Measurements from ENCODE around the gene GLI2. TPM values are rescaled to one million over a fixed set of nuclear protein-coding genes. Genes with fewer than 3 reads are reported as not detected.

The GLI2 gene
- total RNA-seq, 2 experiments from 2014 or later: not detected

GRCh38 chr2:120761164-120761861, 25.6 kb downstream of the GLI2 start:
- POLR2A ChIA-PET: no interaction called here
- no peak overlapping the region for H2AFZ ChIP-seq (ENCODE audit: low read length)
- no peak for DNase-seq (ENCODE audit: low spot score)
- H3K4me3 ChIP-seq (ENCODE audit: low read depth, low read length, poor library complexity, severe bottlenecking): no peak overlapping the region
- no TSS peak for BruUV-seq (replicated peaks)
- H3K4me1 ChIP-seq (ENCODE audit: insufficient read depth, low read length, poor library complexity, severe bottlenecking): no peaks in the 10 kb centered on the region
- no peaks in the 10 kb centered on the region for H3K9me2 ChIP-seq (ENCODE audit: insufficient read depth, low read length)
- intact Hi-C loops (cut with micrococcal nuclease; ENCODE audit: unreplicated experiment): no loop called here
- CTCF ChIA-PET (ENCODE audit: unreplicated experiment): no interaction called here
- no peak overlapping the region for H3K4me2 ChIP-seq (ENCODE audit: low read length)
- H4K20me1 ChIP-seq (ENCODE audit: insufficient read depth, low read length): no peaks in the 10 kb centered on the region
- no peaks in the 10 kb centered on the region for H3K9me3 ChIP-seq (ENCODE audit: low read length)
- no peaks in the 10 kb centered on the region for H3K36me3 ChIP-seq (ENCODE audit: insufficient read depth, low read length)
- no peak for TF ChIP-seq EZH2phosphoT487 (IDR thresholded peaks at IDR 0.05; ENCODE audit: borderline replicate concordance, low read depth, low read length)
- TF ChIP-seq, protein P1, sequence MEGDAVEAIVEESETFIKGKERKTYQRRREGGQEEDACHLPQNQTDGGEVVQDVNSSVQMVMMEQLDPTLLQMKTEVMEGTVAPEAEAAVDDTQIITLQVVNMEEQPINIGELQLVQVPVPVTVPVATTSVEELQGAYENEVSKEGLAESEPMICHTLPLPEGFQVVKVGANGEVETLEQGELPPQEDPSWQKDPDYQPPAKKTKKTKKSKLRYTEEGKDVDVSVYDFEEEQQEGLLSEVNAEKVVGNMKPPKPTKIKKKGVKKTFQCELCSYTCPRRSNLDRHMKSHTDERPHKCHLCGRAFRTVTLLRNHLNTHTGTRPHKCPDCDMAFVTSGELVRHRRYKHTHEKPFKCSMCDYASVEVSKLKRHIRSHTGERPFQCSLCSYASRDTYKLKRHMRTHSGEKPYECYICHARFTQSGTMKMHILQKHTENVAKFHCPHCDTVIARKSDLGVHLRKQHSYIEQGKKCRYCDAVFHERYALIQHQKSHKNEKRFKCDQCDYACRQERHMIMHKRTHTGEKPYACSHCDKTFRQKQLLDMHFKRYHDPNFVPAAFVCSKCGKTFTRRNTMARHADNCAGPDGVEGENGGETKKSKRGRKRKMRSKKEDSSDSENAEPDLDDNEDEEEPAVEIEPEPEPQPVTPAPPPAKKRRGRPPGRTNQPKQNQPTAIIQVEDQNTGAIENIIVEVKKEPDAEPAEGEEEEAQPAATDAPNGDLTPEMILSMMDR (conservative IDR thresholded peaks at IDR 0.05; ENCODE audit: low read length): no peak
- no peak overlapping the region for H3K27ac ChIP-seq (ENCODE audit: low read depth, low read length, poor library complexity, severe bottlenecking)
- no peaks in the 10 kb centered on the region for H3K79me2 ChIP-seq (ENCODE audit: insufficient read depth, low read depth, low read length)

GRCh38 chr2:120761911-120762310, 26.2 kb downstream of the GLI2 start:
- POLR2A ChIA-PET: no interaction called here
- no peak overlapping the region for H3K4me3 ChIP-seq (ENCODE audit: low read depth, low read length, poor library complexity, severe bottlenecking)
- TF ChIP-seq, protein P1 (conservative IDR thresholded peaks at IDR 0.05; ENCODE audit: low read length): no peak
- no peak for TF ChIP-seq EZH2phosphoT487 (IDR thresholded peaks at IDR 0.05; ENCODE audit: borderline replicate concordance, low read depth, low read length)
- no peaks in the 10 kb centered on the region for H3K4me1 ChIP-seq (ENCODE audit: insufficient read depth, low read length, poor library complexity, severe bottlenecking)
- H3K4me2 ChIP-seq (ENCODE audit: low read length): no peak overlapping the region
- DNase-seq (ENCODE audit: low spot score): no peak
- no TSS peak for BruUV-seq (replicated peaks)
- H3K9me2 ChIP-seq (ENCODE audit: insufficient read depth, low read length): no peaks in the 10 kb centered on the region
- H3K27ac ChIP-seq (ENCODE audit: low read depth, low read length, poor library complexity, severe bottlenecking): no peak overlapping the region
- no peak overlapping the region for H2AFZ ChIP-seq (ENCODE audit: low read length)
- CTCF ChIA-PET (ENCODE audit: unreplicated experiment): no interaction called here
- H3K9me3 ChIP-seq (ENCODE audit: low read length): no peaks in the 10 kb centered on the region
- H3K79me2 ChIP-seq (ENCODE audit: insufficient read depth, low read depth, low read length): no peaks in the 10 kb centered on the region
- H3K36me3 ChIP-seq (ENCODE audit: insufficient read depth, low read length): no peaks in the 10 kb centered on the region
- H4K20me1 ChIP-seq (ENCODE audit: insufficient read depth, low read length): no peaks in the 10 kb centered on the region
- intact Hi-C loops (cut with micrococcal nuclease; ENCODE audit: unreplicated experiment): no loop called here

- Histone ChIP-seq H3K4me2 (ENCODE audit: low read length) (no peak overlapping the region), H3K4me1 (ENCODE audit: insufficient read depth, low read length, poor library complexity, severe bottlenecking) (no peaks in the 10 kb centered on the region), H3K4me3 (ENCODE audit: low read depth, low read length, poor library complexity, severe bottlenecking) (no peak overlapping the region), H3K27ac (ENCODE audit: low read depth, low read length, poor library complexity, severe bottlenecking) (no peak overlapping the region), H3K9me3 (ENCODE audit: low read length) (no peaks in the 10 kb centered on the region), H3K36me3 (ENCODE audit: insufficient read depth, low read length) (no peaks in the 10 kb centered on the region), H4K20me1 (ENCODE audit: insufficient read depth, low read length) (no peaks in the 10 kb centered on the region), H3K9me2 (ENCODE audit: insufficient read depth, low read length) (no peaks in the 10 kb centered on the region), H3K79me2 (ENCODE audit: insufficient read depth, low read depth, low read length) (no peaks in the 10 kb centered on the region), H2AFZ (ENCODE audit: low read length) (no peak overlapping the region)
- TF ChIP-seq, protein P1 (conservative IDR thresholded peaks at IDR 0.05; ENCODE audit: low read length): no peak
- TF ChIP-seq EZH2phosphoT487 (IDR thresholded peaks at IDR 0.05; ENCODE audit: borderline replicate concordance, low read depth, low read length): no peak
- ChIA-PET POLR2A (no interaction called here), CTCF (ENCODE audit: unreplicated experiment) (no interaction called here)
- DNase-seq (ENCODE audit: low spot score): no peak
- intact Hi-C loops (cut with micrococcal nuclease; ENCODE audit: unreplicated experiment): no loop called here
- BruUV-seq (replicated peaks): no TSS peak
These were observed 26.8 kb downstream of the GLI2 start for GRCh38 chr2:120762341-120763061.
